GM19324 (cell line): ENCODE data around the gene PSMD13.

Experiments
- ATAC-seq: cut with Tn5 transposase; IDR thresholded peaks from one replicate; pipeline ENCODE4 v1.9.1; 2021; ENCODE audit warnings: mild to moderate bottlenecking, moderate library complexity; ENCODE audit not compliant: unreplicated experiment, low FRiP score

The PSMD13 gene

GRCh38 chr11:240315-240714 lies 3.5 kb downstream of the PSMD13 start:
- ATAC-seq, result no peak

- no peak for ATAC-seq
These were observed 4.9 kb downstream of the PSMD13 start for GRCh38 chr11:241634-242033.

GRCh38 chr11:244376-244775 lies 7.6 kb downstream of the PSMD13 start:
- ATAC-seq, result no peak

- ATAC-seq, result no peak
These were observed 12.3 kb downstream of the PSMD13 start for GRCh38 chr11:249062-249461.

- no peak for ATAC-seq
These were observed 13.5 kb downstream of the PSMD13 start for GRCh38 chr11:250274-250673.

- ATAC-seq, result no peak
These were observed 14.0 kb downstream of the PSMD13 start for GRCh38 chr11:250740-251299.

- no peak for ATAC-seq
These were observed 14.8 kb downstream of the PSMD13 start for GRCh38 chr11:251550-251949.

- ATAC-seq, result no peak
These were observed 15.9 kb downstream of the PSMD13 start for GRCh38 chr11:252666-253065.

GRCh38 chr11:253160-253885 lies 16.5 kb downstream of the PSMD13 start:
- no peak for ATAC-seq

GRCh38 chr11:253886-254270 lies 17.1 kb downstream of the PSMD13 start:
- no peak for ATAC-seq

- no peak for ATAC-seq
These were observed 18.4 kb downstream of the PSMD13 start for GRCh38 chr11:255176-255575.

- no peak for ATAC-seq
These were observed 19.0 kb downstream of the PSMD13 start for GRCh38 chr11:255816-256215.

- ATAC-seq, result no peak
These were observed 20.4 kb downstream of the PSMD13 start for GRCh38 chr11:256952-257737.

- ATAC-seq, result no peak
These were observed 21.2 kb downstream of the PSMD13 start for GRCh38 chr11:257766-258493.

GRCh38 chr11:259413-259812 lies 22.6 kb downstream of the PSMD13 start:
- no peak for ATAC-seq

GRCh38 chr11:261624-262023 lies 24.8 kb downstream of the PSMD13 start:
- no peak for ATAC-seq

- no peak for ATAC-seq
These were observed 30.1 kb downstream of the PSMD13 start for GRCh38 chr11:266676-267439.

GRCh38 chr11:267491-267994 lies 30.8 kb downstream of the PSMD13 start:
- ATAC-seq, result no peak

- ATAC-seq, result peak; percentile 57
These were observed 32.0 kb downstream of the PSMD13 start for GRCh38 chr11:268716-269145.
